ENCODE results near the gene PSMB7.

PSMB7 gene

DNA sequence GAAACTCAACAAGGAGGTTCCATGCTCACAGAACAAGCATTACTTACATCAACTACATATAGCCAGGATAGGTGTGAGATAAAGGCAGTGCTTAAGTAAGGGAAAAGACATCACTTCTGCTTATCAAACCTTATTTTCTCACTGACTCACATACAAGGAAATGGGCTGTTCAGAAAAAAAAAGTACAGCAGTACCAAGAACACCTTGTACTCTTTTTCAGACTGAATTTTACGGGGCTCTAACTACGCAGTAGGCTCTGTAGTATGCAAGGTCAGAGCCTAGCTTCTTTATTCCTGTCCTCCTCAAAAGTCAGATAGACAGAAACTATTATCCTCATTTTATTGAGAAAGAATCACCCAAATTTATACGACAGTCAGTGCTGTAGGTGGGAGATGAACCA lies 5.8 kb downstream of the PSMB7 start:
- no peak for DNase-seq

DNA sequence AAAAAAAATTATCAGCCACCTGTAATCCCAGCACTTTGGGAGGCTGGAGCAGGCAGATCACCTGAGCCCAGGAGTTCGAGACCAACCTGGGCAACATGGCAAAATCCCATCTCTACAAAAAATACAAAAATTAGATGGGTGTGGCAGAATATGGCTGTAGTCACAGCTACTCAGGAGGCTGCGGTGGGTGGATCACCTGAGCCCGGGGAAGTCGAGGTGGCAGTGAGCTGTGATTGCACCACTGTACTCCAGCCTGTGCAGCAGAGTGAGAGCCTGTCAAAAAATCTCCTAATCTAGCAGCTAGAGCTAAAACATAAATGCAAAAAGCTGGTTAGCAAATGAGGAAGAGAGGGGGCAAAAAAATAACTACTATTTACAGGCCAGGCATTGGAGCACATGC lies 12.0 kb downstream of the PSMB7 start:
- DNase-seq, result no peak

DNA sequence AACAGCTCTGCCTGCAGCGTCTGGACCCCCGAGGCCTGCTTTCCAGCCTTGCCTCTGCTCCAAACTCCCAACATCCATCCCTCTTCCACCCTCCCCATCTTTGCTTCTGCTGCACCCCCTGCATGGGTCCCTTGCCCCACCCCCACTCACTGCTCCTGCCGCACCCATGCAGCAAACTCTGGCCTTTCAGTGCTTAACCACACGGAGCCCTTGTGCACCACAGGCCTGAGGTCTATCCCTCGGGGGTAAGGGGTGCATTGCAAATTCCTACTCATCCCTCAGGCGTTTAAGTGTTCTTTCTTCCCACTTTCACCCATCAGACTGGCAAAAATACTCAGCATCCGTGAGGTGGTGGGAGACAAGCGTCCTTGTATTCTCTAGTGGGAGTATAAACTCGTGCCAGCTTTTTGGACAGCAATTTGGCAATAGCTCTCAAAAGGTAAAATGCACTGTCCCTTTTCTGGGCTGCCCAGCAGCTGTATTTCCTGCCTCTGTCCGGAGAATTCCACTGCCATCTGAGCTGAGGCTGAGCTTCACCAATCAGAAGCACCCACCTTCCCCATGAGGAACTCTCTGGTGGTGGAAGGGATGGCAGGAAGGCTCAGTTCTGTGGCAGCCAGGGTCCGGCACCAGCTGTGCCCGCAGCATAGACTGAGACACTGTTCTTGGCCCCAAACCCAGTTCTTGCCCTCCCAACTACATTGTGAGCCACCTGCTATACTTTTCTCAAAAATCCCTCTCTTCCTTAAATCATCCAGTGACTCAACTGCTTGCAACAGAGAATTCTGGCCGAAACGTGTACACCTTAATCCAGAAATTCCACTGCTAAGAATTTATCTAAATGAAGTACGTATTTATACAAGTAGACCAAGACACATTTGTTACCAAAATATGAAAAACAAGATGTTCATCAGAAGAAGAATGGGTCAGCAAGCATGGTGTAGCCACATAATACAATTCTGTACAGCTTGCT lies 15.0 kb downstream of the PSMB7 start:
- DNase-seq, result no peak

DNA sequence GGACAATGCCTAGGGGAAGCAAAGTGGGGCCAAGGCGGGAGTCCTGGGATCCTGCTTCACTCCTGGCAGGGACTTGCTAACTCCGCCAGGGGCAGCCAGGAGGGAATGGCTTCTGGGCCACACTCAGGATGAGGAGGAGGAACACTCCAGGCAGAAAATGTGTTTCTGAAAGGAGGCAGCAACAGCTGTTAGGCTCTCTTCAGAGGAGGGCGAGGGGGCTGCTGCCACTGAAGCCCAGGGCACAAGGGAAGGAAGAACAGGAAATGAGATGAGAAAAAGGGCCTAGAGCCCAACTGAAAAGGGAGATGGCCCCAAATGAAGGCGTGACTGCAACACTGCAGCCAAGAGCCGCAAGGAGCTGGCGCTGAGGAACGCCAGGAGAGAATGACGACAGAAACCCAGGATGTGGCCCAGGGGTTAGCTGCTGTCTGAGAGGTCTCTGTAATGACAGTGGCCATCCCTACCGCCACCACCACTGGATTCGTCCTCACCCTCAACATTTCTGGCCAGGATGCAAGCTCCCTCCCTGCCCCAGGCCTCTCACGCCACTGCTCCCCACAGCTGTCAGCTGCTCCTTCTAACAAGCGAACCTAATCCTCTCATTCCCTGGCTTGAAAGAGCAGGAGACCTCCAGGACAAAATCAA lies 15.8 kb downstream of the PSMB7 start:
- no peak for DNase-seq

DNA sequence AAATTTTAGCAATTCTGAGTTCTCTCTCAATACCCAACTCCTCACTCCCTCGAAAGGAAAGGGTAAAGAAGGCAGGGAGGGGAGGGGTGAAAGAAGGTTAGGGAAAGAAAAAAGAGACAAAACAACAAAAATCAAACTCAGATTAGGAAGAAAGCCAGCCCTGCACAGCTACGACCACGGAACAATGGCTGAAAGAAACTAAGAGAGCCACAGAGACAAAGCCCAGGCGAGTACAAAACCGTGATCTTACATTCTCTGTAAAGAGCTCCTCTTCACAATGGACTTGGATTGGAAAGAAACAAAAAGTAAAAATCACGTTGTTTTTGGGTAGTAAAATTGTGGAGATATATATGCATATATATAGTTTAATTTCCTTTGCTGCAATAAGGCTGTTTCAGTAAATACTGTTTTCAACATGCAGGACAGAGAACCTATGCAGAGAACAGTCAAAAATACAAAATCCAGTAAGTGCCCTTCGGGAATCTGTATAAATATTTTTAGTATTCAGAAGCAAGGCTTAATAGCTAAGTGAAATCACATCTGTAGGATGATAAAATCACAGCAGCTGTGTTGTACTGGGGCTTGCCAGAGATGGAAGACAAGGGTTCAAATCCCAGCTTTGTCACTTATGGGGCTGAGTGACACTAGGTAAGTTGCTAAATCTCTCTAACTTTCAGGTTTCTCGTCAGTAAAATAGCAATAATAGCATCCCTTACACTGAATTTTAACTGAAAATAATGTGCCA lies 16.9 kb downstream of the PSMB7 start:
- no peak for DNase-seq

DNA sequence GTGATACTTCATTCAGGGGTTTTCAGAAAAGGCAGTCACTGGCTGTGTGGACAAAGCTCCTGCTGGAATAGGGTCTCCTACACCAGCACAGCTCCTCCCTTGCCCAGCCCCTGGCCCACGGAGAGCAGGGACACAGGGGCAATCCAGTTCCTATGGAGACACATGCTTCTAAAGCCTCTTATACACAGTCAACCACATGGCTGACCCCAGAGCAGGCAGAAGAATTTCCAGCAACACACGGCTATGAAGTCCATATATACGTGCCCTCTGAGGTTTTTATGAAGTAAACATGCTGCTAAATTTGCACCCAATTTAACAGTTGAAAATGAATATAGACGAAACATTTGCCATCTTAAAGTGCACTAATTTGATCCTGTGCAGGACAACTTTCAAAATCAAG lies 19.4 kb downstream of the PSMB7 start:
- DNase-seq, result no peak

DNA sequence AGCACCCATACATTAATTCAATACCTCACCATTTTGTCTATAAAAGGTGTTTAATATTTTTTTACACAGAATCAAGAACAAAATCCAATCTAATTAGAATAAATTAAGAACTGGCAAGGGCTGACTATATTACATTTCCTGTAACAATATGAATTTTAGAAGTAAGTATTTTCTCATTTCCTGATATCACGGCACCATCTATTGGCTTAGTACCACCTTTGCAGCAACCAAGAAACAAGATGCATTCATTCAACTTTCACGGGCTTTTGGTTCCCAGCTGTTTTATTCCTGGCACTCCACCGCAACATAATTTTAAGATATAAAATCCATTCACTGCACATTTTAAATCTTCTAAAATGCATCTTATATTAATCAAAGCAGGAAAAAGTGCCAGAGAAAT lies 20.6 kb downstream of the PSMB7 start:
- DNase-seq, result no peak

DNA sequence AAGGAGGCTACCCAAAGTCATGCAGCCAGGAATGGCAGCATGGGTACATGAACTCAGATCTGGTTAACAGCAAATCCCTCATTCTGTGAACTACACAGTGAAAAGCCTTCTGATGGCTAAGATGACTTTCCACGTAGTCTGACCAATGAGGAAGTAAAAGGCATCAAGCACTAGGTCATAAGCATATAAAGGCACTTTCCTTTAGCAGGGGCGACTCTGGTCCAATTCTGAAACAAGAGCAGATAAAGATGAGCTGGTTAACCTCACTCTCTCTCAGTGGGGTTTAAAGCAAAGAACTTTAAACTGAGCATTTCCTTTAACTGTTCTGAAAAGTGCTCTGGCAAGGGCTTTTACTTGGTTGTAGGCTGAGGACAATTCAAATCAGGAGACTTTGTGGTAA lies 21.1 kb downstream of the PSMB7 start:
- no peak for DNase-seq

DNA sequence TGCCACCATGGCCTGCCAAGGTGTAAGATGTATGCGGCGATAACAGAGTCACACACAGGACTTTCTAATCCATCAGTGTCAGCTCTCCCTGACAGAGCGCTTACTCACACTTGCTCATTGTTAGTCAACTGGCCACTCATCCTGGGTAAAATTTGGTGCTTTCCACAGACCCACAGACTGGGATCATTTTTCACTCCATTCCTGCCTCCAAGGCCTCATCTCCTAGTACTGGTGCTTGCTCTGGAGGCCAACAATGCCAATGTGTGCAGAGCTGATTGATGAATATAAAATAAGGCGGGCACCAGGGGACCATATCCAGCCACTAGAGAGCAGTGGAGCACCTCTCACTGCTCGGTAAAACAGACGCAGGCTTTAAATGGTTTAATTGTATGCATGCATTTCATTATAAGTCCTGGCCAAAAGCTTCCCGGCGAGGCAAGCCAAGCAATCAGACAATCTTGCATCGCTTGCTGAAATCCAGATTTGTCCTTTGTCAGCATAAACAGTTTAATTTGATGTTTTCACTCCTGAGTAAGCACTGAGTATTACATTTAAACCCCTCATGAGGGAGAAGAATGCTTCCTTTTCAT lies 22.3 kb downstream of the PSMB7 start:
- DNase-seq, result no peak

DNA sequence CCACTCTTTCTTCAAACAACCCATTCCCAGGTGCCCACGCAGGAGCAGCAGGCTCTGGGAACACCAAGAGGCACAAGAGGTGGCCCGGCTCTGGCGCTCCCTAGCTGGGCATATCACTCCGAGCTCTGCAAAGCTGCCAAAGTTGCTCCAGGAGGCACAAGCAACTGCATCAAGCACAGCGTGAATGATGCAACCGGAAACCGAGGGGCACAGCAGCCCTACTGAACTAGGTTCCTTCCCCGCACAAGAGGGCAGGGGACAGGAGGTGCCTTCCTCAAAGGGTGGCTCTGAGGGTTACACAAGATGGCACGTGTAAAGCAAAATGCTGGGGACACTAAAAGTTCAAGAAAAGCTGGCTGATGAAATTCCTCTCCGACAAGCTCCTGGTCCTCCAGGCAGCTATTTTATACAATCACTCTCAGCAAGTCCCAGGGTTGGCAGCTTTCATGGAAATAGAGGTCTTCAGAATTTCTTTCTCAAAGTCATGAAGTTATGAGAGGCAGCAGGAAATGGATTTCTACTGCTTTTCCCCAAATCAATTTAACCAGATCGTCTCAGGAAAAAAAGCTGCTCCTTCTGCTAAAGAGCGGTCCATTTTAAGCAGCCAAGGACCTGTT lies 22.9 kb downstream of the PSMB7 start:
- DNase-seq, result no peak

DNA sequence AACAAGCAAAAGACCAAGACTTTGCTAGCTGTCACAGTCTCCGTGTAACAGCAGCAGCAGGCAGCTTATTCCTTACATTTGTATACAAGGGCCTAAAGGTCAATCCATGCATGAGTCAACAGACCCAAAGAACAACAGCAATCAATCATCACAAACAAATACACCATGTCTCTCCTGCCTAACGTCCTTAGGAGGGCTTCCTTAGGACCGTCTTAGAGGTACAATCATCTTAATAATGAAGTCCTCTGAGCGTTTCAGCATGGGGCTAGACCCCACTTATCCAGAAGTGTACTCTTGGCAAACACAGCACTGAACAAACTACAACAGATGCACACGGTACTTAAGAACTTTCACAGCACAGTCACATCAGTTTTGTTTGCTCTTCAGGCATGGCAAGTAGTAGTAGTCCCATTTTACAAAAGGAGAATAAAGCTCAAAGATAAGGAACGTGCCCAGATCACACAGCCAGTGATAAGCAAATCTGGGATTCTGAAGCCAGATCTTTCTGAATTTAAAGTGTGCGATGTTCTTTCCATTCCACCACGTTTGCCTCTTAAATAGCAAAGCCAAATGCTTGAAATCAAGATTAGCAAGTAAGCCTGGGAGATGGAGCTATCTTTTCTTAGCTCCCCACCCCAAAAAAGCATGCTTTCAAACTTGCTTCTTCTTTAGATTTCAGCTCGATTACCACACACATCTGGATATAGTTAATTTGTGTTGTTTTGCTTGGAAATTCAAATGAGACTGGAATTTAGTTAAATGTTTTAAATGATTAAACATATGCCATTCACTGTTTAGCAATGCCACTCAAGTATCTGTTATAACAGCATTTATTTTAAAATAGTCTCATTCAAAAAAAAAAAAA lies 24.2 kb downstream of the PSMB7 start:
- DNase-seq, result no peak

DNA sequence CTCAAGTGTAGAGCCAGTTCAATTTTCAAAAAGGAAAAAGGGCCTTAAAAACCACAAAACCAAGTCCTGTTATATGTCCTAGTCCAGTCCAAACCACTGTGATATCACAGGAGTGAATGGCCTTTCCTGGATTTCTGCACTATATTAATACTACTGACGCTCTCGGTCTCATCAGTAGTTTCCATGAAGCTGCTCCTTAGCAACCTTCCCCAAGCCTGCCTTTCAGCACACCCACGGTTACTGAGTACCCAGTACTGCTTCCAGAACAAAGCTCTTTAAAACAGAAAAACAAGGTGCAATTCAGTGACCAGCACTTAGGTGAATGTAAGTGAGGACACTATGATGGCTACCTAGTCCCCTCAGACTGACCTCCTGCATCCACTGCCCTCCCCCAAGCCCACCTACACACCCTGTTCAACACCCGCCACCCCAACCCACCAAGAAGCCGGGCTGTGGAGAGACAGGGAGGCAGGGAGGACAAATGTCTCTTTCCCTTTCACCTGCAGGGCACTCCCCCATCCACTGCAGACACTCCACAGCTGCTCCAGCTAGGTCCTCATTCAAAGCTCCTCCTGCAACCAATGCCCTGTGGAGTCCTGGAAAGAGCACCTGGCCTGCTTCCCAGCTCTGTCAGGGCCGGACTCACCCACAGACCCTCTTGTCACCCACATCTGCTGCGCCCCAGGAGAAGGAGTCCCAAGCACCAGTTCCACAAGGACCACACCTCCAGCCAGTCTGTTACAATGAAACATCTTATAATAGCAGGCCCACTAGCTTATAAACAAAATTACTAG lies 25.9 kb downstream of the PSMB7 start:
- no peak for DNase-seq

DNA sequence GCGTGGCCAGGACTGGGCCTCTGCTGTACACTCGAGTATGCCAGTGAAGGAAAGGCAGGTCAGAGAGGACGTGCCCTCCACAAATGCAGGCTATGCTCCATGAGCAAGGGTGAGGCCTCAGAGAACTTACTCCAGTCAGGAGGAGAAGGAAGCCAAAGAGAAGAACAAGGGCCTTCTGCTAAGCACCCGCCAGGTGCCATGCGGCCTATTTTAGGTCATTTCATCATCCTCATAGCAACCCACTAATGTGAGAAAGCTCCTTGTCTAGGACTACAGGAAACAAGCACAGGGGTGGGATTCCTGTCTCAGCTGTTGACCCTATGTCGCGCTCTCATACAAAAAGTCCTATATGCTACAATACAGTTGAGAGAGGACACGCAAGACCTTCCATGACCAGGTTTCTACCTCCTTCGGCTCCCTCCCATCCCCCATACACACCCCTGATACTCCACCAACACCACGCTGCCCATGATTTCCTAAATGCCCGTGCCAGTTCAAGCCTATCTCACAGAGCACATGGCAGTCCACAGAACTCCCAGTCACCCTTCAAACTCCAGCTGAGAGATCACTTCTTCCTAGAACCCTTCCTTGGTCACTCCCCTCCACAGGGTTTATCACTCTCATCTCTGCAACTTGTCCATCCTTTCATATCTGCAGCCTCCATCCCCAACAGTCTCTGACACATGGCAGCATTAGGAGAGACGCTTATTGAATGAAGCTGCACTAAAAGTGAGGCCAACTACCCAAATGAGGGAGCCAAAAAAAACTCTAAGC lies 26.8 kb downstream of the PSMB7 start:
- DNase-seq, result no peak

DNA sequence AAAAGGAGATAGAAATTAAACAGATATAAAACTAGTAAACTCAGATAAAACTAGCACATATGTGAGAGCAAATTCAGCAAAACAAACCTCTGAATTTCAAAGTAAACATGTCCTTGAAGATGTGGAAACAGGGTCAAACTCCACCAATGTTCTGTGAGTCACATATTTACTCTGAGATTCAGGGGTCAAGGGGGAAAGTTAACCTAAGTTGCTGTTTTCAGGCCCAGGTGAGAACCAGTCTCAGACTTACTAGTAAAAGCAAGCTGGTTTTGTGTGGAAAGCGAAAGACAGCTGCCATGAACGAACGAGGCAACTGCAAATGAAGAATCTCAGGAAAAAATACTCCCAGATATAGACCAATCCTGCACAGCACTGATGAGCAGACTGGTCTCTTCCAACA lies 29.0 kb downstream of the PSMB7 start:
- no peak for DNase-seq

DNA sequence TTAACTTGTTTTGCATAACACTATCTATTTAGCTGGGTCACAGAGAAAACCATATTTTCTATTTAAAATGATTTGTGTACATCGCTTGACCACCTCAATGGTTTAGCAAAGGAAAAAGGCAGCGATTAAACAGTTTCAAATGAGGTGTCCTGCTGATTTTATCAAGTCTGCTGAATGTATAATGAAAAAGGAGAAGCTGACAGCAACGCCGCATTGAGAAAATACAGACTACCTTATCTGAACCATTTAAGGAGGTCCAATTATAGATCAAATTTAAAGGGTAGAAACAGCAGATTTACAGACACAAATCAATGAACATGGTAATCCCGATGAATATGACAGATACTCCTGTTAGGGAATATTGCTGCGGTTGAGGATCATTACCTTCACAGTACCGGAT lies 29.6 kb downstream of the PSMB7 start:
- no peak for DNase-seq

DNA sequence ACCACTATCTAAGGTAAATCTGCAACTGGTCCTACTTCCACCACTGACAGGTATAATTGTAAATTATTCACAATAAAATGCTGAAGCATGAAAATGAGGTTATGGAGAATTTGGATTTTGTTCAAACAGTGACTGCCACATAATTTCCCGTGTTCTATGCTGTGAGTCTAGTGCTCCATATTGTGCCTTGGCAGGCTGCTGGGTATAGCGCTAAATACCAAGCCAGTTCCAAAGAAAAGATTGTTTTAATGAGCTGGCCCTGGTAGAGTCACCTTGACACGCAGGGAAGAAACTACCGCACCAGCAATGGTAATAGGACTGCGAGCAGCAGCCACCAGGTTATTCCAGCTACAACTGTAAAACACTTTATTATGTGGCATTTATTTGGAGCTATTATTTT lies 30.4 kb downstream of the PSMB7 start:
- DNase-seq, result no peak

DNA sequence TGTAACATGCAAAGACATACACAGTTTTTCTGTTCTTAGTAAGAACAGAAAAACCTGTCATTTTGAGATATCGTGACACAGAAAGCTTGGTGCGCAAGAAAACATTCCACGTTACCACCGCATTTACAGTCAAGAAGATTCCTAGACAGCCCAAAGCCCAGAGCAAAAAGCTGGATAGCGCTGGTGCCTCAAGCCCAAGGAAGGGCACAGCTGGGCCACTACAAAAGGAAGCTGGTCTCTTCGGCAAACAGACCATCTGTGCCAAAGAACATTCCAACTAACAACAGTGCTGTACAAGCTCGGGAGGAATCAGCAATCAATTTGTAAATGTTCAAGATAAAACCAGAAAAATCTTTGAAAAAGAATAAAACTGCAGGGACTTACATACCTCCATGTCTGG lies 31.0 kb downstream of the PSMB7 start:
- DNase-seq, result no peak

DNA sequence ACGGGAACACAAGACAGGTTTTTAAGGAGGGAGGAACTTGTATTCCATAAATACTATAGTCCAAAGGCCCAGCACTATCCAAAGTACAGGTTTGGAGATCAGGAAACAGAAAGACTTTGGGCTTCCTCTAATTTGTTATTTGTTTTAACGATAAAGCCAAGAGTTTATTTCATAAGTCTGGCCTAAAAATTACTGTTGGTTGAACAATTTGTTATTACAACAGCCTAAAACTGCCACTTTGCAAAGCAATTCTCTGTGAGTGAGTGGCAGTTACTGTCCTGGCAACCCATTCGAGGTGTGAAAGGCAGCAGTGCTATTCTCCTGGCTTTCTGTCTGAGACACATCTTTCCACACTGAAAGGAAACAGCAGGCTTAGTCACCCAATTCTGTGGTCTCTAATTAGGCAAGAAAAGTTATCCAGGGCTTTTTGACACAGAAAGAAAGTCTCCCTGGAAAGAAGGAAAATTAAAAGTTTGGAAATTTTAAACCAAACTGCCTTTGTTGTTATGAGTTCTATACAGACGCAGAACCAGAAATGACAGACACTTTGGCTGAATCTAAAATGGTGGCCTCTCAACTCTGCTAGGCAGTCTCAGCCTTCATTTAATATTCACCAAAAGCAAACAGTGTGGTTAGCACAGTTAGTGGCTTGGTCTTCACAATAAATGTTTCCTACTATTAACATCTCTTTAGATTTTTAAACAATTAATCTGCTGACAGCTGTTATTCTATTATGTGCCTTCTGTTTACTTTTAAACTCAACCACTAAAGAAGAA lies 33.9 kb downstream of the PSMB7 start:
- no peak for DNase-seq
